GM12873 (cell line): ENCODE results near the gene DIPK2B.

Experiments
- TF ChIP-seq, protein P1 (sequence below): IDR thresholded peaks from 2 replicates; pipeline ENCODE4 v1.5.1; 2012; ENCODE audit warnings: low read depth, mild to moderate bottlenecking, moderate library complexity, low read length, control low read depth; ENCODE audit not compliant: insufficient read depth; ENCODE audit errors: missing control alignments

Gene DIPK2B

DNA sequence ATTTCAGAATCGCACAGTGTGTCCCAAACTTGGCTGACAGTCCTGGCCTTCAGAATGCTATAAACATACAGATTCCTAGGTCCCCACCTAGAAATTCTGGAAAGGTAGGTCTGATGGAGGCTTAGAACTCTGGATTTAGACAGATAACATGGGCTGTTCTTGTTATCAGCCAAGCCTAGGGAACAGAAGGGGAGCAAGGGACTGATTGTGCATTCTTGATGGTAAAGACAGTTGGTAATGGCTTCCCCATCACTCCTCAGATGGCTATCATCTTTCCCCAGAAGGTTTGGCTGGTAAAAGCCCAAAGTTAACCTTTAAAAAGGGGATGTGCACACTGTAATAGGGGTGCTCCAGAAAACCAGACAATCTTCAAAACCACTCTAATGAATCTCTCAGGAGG, 35.7 kb downstream of the DIPK2B start:
- TF ChIP-seq, protein P1, sequence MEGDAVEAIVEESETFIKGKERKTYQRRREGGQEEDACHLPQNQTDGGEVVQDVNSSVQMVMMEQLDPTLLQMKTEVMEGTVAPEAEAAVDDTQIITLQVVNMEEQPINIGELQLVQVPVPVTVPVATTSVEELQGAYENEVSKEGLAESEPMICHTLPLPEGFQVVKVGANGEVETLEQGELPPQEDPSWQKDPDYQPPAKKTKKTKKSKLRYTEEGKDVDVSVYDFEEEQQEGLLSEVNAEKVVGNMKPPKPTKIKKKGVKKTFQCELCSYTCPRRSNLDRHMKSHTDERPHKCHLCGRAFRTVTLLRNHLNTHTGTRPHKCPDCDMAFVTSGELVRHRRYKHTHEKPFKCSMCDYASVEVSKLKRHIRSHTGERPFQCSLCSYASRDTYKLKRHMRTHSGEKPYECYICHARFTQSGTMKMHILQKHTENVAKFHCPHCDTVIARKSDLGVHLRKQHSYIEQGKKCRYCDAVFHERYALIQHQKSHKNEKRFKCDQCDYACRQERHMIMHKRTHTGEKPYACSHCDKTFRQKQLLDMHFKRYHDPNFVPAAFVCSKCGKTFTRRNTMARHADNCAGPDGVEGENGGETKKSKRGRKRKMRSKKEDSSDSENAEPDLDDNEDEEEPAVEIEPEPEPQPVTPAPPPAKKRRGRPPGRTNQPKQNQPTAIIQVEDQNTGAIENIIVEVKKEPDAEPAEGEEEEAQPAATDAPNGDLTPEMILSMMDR: no peak

DNA sequence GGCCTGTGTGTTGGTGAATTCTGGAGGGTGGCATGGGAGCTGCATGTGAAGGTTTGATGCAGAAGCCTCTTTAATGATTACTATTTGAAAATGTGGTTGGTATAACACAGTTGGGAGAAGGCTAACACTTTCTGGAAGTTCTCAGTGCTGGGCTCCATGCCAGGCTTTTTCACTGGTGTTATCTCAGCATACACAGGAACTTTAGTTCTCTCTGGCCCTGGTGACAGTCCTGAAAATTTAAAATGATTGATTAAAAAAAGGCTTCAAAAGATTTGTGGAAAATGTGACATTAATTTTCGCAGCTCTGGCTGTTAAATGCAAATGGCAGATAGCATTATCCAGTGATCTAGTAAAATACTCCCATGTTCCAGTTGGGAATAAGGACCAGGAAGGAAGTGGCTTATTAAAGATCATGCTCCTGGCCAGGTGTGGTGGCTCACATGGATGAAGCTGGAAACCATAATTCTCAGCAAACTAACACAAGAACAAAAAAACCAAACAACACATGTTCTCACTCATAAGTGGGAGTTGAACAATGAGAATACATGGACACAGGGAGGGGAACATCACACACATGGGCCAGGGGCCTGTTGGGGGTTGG, 36.6 kb downstream of the DIPK2B start:
- TF ChIP-seq, protein P1: no peak

DNA sequence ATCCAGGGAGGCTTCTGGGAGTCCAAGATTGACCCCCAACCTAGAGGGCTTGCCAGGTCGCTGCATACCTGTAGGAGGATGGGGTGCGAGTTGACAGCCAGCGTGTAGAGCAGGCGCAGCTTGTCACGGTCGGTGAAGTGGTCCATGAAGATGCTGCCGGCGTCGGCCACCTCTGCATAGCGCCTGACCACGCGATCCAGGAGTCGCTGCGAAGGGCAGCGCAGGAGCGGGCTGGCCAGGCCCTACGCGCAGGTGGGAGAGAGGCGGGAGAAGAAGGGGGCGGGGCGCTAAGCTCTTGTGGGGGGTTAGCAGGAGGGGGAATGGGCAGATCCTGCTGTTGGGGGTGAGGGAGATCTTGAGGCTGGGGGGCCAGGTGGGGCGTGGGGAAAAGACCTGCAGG, 43.0 kb downstream of the DIPK2B start:
- TF ChIP-seq, protein P1: no peak

DNA sequence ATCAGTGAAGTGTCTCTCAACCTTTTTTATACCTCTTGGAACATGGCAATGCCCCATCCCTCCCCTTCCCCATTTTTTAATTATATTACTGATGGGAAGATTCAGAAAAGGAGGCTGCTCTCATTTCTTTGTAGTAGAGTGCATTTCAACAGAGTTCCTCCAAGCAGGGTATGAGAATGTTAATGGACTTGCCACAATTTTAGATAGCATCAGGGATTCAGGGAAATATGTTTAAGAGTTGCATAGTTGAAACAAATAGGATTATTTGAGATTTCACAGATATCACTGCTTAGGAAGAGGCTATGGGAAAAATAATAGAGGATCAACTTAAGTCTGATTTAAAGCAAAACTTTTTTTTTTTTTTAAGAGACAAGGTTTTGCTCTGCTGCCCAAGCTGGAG, 46.2 kb downstream of the DIPK2B start:
- TF ChIP-seq, protein P1: no peak

DNA sequence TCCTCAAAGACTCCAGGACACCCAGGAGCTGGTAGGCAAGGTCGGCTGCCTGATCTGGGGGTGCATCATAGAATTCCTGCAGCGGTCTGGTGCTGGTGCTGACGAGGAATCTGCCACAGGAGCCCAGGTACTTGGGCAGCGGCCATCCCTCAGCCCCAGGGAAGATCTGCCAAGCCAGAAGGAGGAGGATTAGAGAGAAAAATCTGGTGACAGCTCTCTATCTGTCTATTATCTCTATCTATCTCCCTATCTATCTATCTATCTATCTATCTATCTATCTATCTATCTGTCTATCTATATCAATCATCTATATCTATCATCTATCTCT, 46.7 kb downstream of the DIPK2B start:
- TF ChIP-seq, protein P1: no peak
